Activated CD4-positive, alpha-beta T cell treated with anti-CD3 and anti-CD28 coated beads for 36 hours (primary cell): Measurements from ENCODE around the gene HERPUD2. TPM values are rescaled to one million over a fixed set of nuclear protein-coding genes. Genes with fewer than 3 reads are reported as not detected.

Experiments
- ATAC-seq: fragments of 200-7000 bp; cut with Tn5 transposase; one replicate; pipeline ENCODE4 v1.10.0; 2021; ENCODE audit warnings: mild to moderate bottlenecking, moderate library complexity
- CTCF ChIA-PET: fragments of 350-600 bp; sonication (Branson Sonifier 250); formaldehyde crosslinking; loops from one replicate; lab custom pipeline; 2021; ENCODE audit warnings: antibody characterized with exemption; lab: Charles Lee
- POLR2A ChIA-PET: fragments of 350-600 bp; sonication (Branson Sonifier 250); formaldehyde crosslinking; loops from one replicate; lab custom pipeline; 2021; ENCODE audit warnings: antibody characterized with exemption, inconsistent platforms; lab: Charles Lee
- DNase-seq: peaks from one replicate; pipeline ENCODE4 v3.0.0-alpha.2; 2020
- H3K27ac Mint-ChIP-seq: one replicate; pipeline ENCODE4 v1.8.0; 2021; ENCODE audit warnings: mixed read lengths
- H3K27me3 Mint-ChIP-seq: one replicate; pipeline ENCODE4 v1.8.0; 2021; ENCODE audit warnings: mixed read lengths
- H3K36me3 Mint-ChIP-seq: one replicate; pipeline ENCODE4 v1.8.0; 2021; ENCODE audit warnings: low read depth, mixed read lengths
- H3K4me1 Mint-ChIP-seq: one replicate; pipeline ENCODE4 v1.8.0; 2021; ENCODE audit warnings: mixed read lengths
- H3K4me3 Mint-ChIP-seq: one replicate; pipeline ENCODE4 v1.8.0; 2021; ENCODE audit warnings: mild to moderate bottlenecking, moderate library complexity, mixed read lengths
- H3K9me3 Mint-ChIP-seq: one replicate; pipeline ENCODE4 v1.8.0; 2021; ENCODE audit warnings: low read depth, mixed read lengths
- intact Hi-C, 2 experiments: fragments of 100-400 bp; cut with DNase I in 1 of 2; cut with micrococcal nuclease in 1 of 2; formaldehyde crosslinking; loops; one replicate each; pipeline versions ENCODE4 v1.14.2 to v1.15.1; 2022 to 2024; cut with DNase I, micrococcal nuclease
- total RNA-seq, 2 experiments: library from RNA; stranded (reverse); gene quantifications; one replicate each; pipeline ENCODE4 v1.2.3, GENCODE V29; 2021

Gene HERPUD2
- total RNA-seq, result 10 to 100 TPM; 22.1 to 26.7 TPM

GRCh38 chr7:35694784-35695472 lies at the start of gene HERPUD2:
Gene HERPUD2, minus strand, starts transcription at chr7:35695135. Its CDS starts 805 bp downstream, at chr7:35694330.
- peak; percentile 96 for DNase-seq
- Mint-ChIP-seq H3K27ac (peak within 1 kb of the TSS; percentile 98), H3K4me3 (peak within 1 kb of the TSS; percentile 97), H3K27me3 (no peaks in the 10 kb centered on the region), H3K4me1 (peaks cover 42% of the 10 kb centered on the region), H3K9me3 (no peaks in the 10 kb centered on the region), H3K36me3 (peaks cover 16% of the 10 kb centered on the region)
- intact Hi-C loops, result loop anchor here (1.0 to 10.0 kb wide), 6 partner anchors 38 to 670 kb away; partner anchors contain the start of genes SEPTIN7 (in 2 of the 2) and DPY19L1 (in 1 of the 2)
- POLR2A ChIA-PET, result interaction anchor here (0.5 to 3.7 kb wide), 3 partner anchors 9 to 140 kb away, joined by 3 to 45 read pairs (median 4); partner anchors contain the start of gene SEPTIN7
- CTCF ChIA-PET, result interaction anchor here (0.6 to 3.9 kb wide), 7 partner anchors 14 to 214 kb away, joined by 3 to 15 read pairs (median 4); partner anchors contain the start of gene SEPTIN7
- ATAC-seq, result peak; percentile 77

GRCh38 chr7:35738889-35739288 lies 44.0 kb upstream of the HERPUD2 start:
- H3K9me3 Mint-ChIP-seq, result peaks cover 4% of the 10 kb centered on the region
- intact Hi-C loops, result no loop called here
- ChIA-PET CTCF (interaction anchor here (0.7 kb wide), 1 partner anchor 9 kb away, joined by 3 read pairs; no protein-coding TSS in a partner anchor), POLR2A (no interaction called here)
- no peaks in the 10 kb centered on the region for H3K36me3 Mint-ChIP-seq
- H3K27me3 Mint-ChIP-seq, result no peaks in the 10 kb centered on the region
- no peak overlapping the region for H3K4me3 Mint-ChIP-seq
- DNase-seq (no peak), ATAC-seq (no peak)
- H3K27ac Mint-ChIP-seq, result no peak overlapping the region
- H3K4me1 Mint-ChIP-seq, result no peaks in the 10 kb centered on the region

- intact Hi-C loops, result no loop called here
- DNase-seq (no peak), ATAC-seq (no peak)
- no peak overlapping the region for H3K27ac Mint-ChIP-seq
- ChIA-PET POLR2A (no interaction called here), CTCF (no interaction called here)
- H3K4me3 Mint-ChIP-seq, result no peak overlapping the region
- peaks cover 1% of the 10 kb centered on the region for H3K9me3 Mint-ChIP-seq
- peaks cover 3% of the 10 kb centered on the region for H3K4me1 Mint-ChIP-seq
- no peaks in the 10 kb centered on the region for H3K36me3 Mint-ChIP-seq
- H3K27me3 Mint-ChIP-seq, result no peaks in the 10 kb centered on the region
Observed at GRCh38 chr7:35736725-35737124, 41.8 kb upstream of the HERPUD2 start.

DNA sequence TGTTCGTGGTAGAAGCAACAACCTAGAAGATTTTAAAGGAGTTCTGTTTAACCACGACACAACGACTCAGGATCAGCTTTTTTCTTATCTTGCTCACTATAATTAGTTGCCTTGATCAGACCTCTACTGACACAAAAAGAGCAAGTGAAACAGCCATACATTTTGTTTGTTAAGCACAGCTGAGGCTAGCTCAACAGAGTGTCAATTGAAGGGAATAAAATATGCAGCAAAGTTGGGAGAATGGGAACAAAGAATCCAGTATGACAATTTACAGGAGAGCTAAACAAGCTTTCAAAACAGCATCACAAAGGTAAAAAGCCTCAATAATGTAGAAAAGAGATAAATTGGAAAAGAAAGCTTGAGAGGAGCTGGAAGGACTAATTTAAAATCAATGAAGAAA lies 40.5 kb upstream of the HERPUD2 start:
- H3K9me3 Mint-ChIP-seq, result no peaks in the 10 kb centered on the region
- intact Hi-C loops, result no loop called here
- ChIA-PET POLR2A (no interaction called here), CTCF (interaction anchor here (0.9 to 1.4 kb wide), 6 partner anchors 10 to 172 kb away, joined by 3 read pairs; no protein-coding TSS in a partner anchor)
- ATAC-seq (no peak), DNase-seq (no peak)
- H3K4me1 Mint-ChIP-seq, result peaks cover 5% of the 10 kb centered on the region
- H3K27me3 Mint-ChIP-seq, result no peaks in the 10 kb centered on the region
- no peaks in the 10 kb centered on the region for H3K36me3 Mint-ChIP-seq
- H3K27ac Mint-ChIP-seq, result no peak overlapping the region
- H3K4me3 Mint-ChIP-seq, result no peak overlapping the region

DNA sequence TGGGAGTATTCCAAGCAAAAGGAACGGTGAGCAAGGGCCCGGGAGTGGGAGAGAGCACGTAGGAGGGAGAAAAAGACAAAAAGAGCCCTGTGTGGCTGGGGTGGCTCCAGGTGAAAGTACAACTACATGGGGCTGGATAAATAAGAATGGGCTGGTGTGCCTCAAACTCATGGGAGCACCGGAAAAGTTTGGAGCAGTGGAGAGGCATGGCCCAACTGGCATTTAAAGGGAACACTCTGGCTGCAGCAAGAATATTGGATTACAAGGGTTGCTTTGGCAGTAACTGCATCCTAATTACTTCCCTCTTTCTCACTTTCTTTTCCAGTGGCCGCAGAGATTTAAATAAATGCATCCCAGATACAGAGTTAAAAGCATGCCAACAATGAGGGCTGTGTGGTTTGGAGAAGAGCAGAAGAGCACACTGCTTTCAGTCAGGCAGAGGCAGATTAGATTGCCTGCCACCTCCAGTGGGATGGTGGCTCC lies 39.1 kb upstream of the HERPUD2 start:
- no peak overlapping the region for H3K27ac Mint-ChIP-seq
- ChIA-PET POLR2A (no interaction called here), CTCF (interaction anchor here (1.0 kb wide), 1 partner anchor 22 kb away, joined by 3 read pairs; no protein-coding TSS in a partner anchor)
- no peak overlapping the region for H3K4me3 Mint-ChIP-seq
- no peaks in the 10 kb centered on the region for H3K27me3 Mint-ChIP-seq
- ATAC-seq (no peak), DNase-seq (no peak)
- H3K4me1 Mint-ChIP-seq, result peaks cover 18% of the 10 kb centered on the region
- no peaks in the 10 kb centered on the region for H3K9me3 Mint-ChIP-seq
- intact Hi-C loops, result no loop called here
- H3K36me3 Mint-ChIP-seq, result no peaks in the 10 kb centered on the region

DNA sequence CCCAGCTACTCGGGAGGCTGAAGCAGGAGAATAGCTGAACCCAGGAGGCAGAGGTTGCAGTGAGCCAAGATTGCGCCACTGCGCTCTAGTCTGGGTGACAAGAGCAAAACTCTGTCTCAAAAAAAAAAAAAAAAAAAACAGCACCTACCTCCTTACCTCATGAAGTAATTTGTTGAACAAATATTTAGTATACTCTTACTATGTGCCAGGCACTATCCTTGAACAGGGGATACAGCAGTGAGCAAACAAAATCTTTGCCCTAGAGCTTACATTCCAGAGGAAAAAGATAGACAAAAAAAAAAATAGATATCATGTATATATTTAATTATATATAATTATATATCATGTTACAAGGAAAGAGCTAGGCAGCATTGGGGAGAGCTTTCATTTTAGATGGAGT lies 36.4 kb upstream of the HERPUD2 start:
- Mint-ChIP-seq H3K4me3 (no peak overlapping the region), H3K27me3 (no peaks in the 10 kb centered on the region), H3K36me3 (no peaks in the 10 kb centered on the region), H3K27ac (no peak overlapping the region), H3K4me1 (peaks cover 38% of the 10 kb centered on the region), H3K9me3 (no peaks in the 10 kb centered on the region)
- POLR2A ChIA-PET, result no interaction called here
- intact Hi-C loops, result no loop called here
- CTCF ChIA-PET, result interaction anchor here (0.6 kb wide), 1 partner anchor 18 kb away, joined by 5 read pairs; no protein-coding TSS in a partner anchor
- DNase-seq, result no peak
- ATAC-seq, result no peak

- Mint-ChIP-seq H3K27ac (no peak overlapping the region), H3K4me1 (peaks cover 57% of the 10 kb centered on the region), H3K36me3 (no peaks in the 10 kb centered on the region), H3K9me3 (no peaks in the 10 kb centered on the region), H3K27me3 (no peaks in the 10 kb centered on the region), H3K4me3 (no peak overlapping the region)
- ATAC-seq, result peak; percentile 72
- POLR2A ChIA-PET, result interaction anchor here (0.6 to 1.1 kb wide), 3 partner anchors 33 to 72 kb away, joined by 3 to 5 read pairs (median 3); partner anchors contain the start of gene SEPTIN7
- DNase-seq, result peak; percentile 60
- intact Hi-C loops, result loop anchor here in 1 of 2 experiments (10.0 kb wide), 1 partner anchor 386 kb away; no protein-coding TSS in a partner anchor
- CTCF ChIA-PET, result interaction anchor here (0.7 to 3.6 kb wide), 6 partner anchors 9 to 72 kb away, joined by 3 to 13 read pairs (median 4); partner anchors contain the start of gene SEPTIN7
Observed at GRCh38 chr7:35729061-35729783, 34.3 kb upstream of the HERPUD2 start.

DNA sequence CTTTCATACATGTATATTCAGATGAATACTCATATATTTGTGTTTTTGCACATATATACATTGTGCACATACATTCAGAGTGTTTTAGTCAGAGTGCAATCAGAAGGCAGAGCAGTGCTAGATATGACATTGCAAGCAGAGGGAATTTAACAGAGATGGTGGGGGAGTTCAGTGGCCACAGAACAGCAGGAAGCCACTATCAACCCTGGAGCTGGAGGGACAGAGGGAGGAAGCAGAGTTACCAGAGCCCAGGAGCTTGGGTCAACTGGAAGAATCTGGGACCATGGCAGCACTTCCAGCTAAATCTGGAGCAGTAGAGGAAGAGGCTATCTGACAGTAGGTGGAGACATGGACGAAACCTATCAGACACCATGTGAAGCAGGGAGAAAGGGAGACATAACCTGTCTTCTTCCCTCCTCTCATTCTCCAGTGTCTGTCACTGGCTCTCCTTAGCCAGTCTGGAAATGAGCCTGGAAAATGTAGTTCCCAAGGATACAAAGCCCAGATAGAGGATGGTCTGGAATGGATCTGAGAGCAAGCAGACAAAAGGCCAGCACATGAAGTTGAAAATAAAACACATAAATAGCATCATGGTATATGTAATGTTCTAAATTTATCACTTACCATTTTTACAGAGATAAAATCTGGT lies 33.6 kb upstream of the HERPUD2 start:
- H3K4me1 Mint-ChIP-seq, result peaks cover 64% of the 10 kb centered on the region
- H3K27ac Mint-ChIP-seq, result no peak overlapping the region
- no peak for ATAC-seq

DNA sequence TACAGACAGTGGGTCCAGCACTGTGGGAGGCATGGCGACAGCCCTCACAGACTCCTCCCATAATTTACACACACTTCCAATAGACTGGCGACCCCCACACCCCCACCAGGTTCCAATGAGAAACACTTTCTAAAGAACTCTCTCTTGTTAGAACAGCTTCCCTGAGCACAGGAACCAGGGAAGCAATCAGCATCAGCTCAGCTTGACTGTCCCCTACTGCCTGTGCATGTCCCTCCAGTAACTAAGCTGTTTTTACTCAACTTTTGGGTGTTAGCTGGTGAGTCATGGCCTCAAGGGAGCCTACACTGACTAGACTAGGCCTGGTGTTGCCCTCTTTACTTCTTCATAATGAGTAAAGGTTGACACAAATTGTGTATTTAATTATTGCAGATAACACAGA lies 32.6 kb upstream of the HERPUD2 start:
- peak; percentile 75 for ATAC-seq
- H3K36me3 Mint-ChIP-seq, result no peaks in the 10 kb centered on the region
- DNase-seq, result peak; percentile 63
- no peak overlapping the region for H3K27ac Mint-ChIP-seq
- peaks cover 70% of the 10 kb centered on the region for H3K4me1 Mint-ChIP-seq
- H3K9me3 Mint-ChIP-seq, result peaks cover 3% of the 10 kb centered on the region
- POLR2A ChIA-PET, result interaction anchor here (1.0 to 1.7 kb wide), 2 partner anchors 73 to 75 kb away, joined by 4 to 5 read pairs; partner anchors contain the start of gene SEPTIN7
- H3K27me3 Mint-ChIP-seq, result no peaks in the 10 kb centered on the region
- intact Hi-C loops, result loop anchor here in 1 of 2 experiments (2.0 to 10.0 kb wide), 2 partner anchors 33 to 387 kb away; no protein-coding TSS in a partner anchor
- H3K4me3 Mint-ChIP-seq, result no peak overlapping the region
- CTCF ChIA-PET, result interaction anchor here (1.0 to 3.6 kb wide), 9 partner anchors 11 to 35 kb away, joined by 3 to 15 read pairs (median 4); partner anchors contain the start of gene HERPUD2

More for the DNA sequence above, 33.6 kb upstream of the HERPUD2 start:
- Mint-ChIP-seq H3K27me3 (no peaks in the 10 kb centered on the region), H3K4me3 (no peak overlapping the region), H3K9me3 (no peaks in the 10 kb centered on the region), H3K36me3 (no peaks in the 10 kb centered on the region)
- CTCF ChIA-PET, result interaction anchor here (0.9 to 3.6 kb wide), 9 partner anchors 10 to 48 kb away, joined by 3 to 15 read pairs (median 4); partner anchors contain the start of gene HERPUD2
- intact Hi-C loops, result loop anchor here in 1 of 2 experiments (10.0 kb wide), 1 partner anchor 386 kb away; no protein-coding TSS in a partner anchor
- DNase-seq, result no peak
- POLR2A ChIA-PET, result interaction anchor here (0.6 to 1.1 kb wide), 2 partner anchors 71 to 72 kb away, joined by 3 to 5 read pairs; partner anchors contain the start of gene SEPTIN7

DNA sequence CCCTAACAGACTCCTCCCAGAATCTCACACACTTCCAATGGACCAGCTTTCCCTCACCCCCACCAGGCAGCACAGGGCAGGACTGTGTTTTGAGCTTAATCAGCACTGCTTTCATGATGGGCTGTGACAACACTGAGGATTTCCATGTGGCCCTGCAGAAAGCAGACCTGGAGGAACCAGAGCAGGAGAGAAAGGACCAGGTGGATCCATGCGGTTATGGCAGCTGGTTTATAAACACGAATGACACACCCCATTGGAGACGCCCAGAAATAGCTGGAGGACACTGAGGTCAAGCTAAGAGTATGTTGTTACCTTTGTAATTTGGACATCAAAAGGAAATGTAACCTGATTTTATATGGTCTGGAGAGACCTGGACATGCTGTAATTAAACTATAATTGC lies 31.7 kb upstream of the HERPUD2 start:
- Mint-ChIP-seq H3K27me3 (no peaks in the 10 kb centered on the region), H3K27ac (no peak overlapping the region), H3K36me3 (no peaks in the 10 kb centered on the region), H3K9me3 (peaks cover 3% of the 10 kb centered on the region), H3K4me3 (no peak overlapping the region), H3K4me1 (peaks cover 79% of the 10 kb centered on the region)
- ATAC-seq (no peak), DNase-seq (no peak)
- CTCF ChIA-PET, result interaction anchor here (0.9 to 3.6 kb wide), 8 partner anchors 14 to 183 kb away, joined by 3 to 15 read pairs (median 6); partner anchors contain the start of gene HERPUD2
- POLR2A ChIA-PET, result interaction anchor here (1.7 kb wide), 1 partner anchor 74 kb away, joined by 5 read pairs; the partner anchor contains the start of gene SEPTIN7
- intact Hi-C loops, result loop anchor here in 1 of 2 experiments (2.0 to 10.0 kb wide), 2 partner anchors 34 to 388 kb away; no protein-coding TSS in a partner anchor
